ENCODE measurements around the gene SLC22A3. TPM values are rescaled to one million over a fixed set of nuclear protein-coding genes. Genes with fewer than 3 reads are reported as not detected.

The SLC22A3 gene
- total and polyA plus RNA-seq, 11 donors = 0.45 to 3.0 (median 0.75) TPM

DNA sequence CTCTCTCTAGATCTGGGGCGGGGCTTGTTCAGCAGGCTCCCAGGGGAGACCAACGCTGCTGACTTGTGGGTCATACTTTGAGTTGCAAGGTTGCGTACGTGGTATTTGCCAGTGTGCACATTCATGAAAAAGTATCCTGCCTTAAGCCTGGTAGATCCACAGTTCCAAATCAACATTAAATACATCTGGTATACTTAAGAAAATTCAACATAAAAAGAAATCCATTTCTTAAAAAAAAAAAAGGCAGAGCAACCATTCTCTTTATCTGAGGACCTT lies 81.4 kb downstream of the SLC22A3 start:
- 56 to 67% (median 61%) methylated on average over 4 of the region's 4 CpGs for WGBS, 4 donors
- peak overlapping the region in 4 of 12 donors; percentile 14 to 67 (median 38) for H3K27ac ChIP-seq
- no peaks in the 10 kb centered on the region for H3K27me3 ChIP-seq
- DNase-seq (peak in 2 of 5 donors; percentile 29), ATAC-seq (no peak)
- no peaks in the 10 kb centered on the region for H3K9me3 ChIP-seq
- no peak overlapping the region for H3K4me3 ChIP-seq
- intact Hi-C loops (cut with DNase I) = no loop called here
- no peaks in the 10 kb centered on the region for H3K36me3 ChIP-seq
- peaks cover 0 to 48% (median 23%) of the 10 kb centered on the region in 12 donors for H3K4me1 ChIP-seq
- no peak for TF ChIP-seq POLR2A (IDR thresholded peaks at IDR 0.05)
- TF ChIP-seq, protein P1, sequence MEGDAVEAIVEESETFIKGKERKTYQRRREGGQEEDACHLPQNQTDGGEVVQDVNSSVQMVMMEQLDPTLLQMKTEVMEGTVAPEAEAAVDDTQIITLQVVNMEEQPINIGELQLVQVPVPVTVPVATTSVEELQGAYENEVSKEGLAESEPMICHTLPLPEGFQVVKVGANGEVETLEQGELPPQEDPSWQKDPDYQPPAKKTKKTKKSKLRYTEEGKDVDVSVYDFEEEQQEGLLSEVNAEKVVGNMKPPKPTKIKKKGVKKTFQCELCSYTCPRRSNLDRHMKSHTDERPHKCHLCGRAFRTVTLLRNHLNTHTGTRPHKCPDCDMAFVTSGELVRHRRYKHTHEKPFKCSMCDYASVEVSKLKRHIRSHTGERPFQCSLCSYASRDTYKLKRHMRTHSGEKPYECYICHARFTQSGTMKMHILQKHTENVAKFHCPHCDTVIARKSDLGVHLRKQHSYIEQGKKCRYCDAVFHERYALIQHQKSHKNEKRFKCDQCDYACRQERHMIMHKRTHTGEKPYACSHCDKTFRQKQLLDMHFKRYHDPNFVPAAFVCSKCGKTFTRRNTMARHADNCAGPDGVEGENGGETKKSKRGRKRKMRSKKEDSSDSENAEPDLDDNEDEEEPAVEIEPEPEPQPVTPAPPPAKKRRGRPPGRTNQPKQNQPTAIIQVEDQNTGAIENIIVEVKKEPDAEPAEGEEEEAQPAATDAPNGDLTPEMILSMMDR (IDR thresholded peaks at IDR 0.05) = no peak

DNA sequence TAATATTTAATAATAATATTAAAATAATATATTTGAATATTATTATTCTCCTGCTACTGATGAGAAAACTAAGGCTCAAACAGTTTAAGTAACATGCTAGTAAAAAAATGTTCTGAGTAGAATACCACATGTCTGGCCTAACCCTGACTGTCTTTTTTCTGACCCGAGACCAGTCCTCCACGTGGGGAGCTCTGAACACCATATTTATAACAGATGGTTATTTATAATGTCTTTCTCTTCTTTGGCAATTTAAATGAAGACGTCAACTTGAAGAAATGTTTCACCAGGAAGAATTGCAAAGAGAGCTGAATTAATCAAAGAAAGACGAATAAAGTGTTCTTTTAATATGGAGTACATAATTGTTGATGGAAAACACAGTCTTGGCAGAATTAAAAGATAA lies 82.0 kb downstream of the SLC22A3 start:
- peak in 2 of 4 donors; percentile 58 to 65 for ATAC-seq
- DNase-seq = peak in 1 of 5 donors; percentile 31
- Histone ChIP-seq H3K27me3 (no peaks in the 10 kb centered on the region), H3K36me3 (no peaks in the 10 kb centered on the region), H3K9me3 (no peaks in the 10 kb centered on the region), H3K4me3 (no peak overlapping the region), H3K4me1 (peaks cover 0 to 48% (median 23%) of the 10 kb centered on the region in 12 donors), H3K27ac (peak overlapping the region in 10 of 12 donors; percentile 16 to 72 (median 64))
- intact Hi-C loops (cut with DNase I) = no loop called here
- TF ChIP-seq, protein P1 (IDR thresholded peaks at IDR 0.05) = no peak
- TF ChIP-seq POLR2A (IDR thresholded peaks at IDR 0.05) = no peak
- whole genome bisulfite sequencing, 4 donors = 50 to 67% (median 61%) methylated on average over 4 of the region's 4 CpGs

DNA sequence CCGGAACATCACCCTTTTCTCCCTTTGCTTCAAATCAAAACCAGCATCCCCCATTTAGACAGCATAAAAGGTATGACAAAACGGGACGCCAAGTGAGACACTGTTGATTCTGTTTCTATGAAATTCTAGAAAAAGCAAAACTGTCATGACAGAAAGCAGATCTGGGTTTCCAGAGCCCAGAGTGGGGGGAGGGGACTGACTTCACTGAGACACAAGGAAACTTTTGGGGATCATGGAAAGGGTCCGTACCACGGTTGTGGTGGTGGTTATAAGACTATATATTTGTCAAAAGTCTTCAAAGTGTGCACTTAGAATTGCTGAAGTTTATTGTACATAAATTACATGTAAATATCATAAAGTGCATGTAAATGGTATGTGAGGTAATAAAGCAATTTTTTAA lies 82.6 kb downstream of the SLC22A3 start:
- 50 to 62% (median 58%) methylated on average over 5 of the region's 5 CpGs for WGBS, 4 donors

DNA sequence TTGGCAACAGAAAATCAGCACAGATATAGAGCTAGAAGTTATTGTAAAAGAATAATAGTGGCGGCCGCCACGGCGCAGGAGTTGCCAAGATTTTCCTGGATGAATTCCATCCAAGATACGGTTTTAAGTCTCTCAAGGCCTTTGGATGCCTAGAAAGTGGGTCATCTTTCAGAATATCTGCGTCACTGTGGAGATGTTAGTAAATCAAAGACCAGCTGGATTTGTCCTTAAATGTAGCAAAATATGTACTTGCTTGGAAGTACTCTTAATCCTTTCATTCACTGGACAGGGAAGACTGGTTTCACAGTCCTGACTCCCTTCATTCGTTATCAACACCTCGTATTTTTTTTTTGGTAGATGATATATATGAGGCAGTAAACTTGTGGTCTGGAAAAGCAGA lies 83.0 kb downstream of the SLC22A3 start:
- no peaks in the 10 kb centered on the region for H3K36me3 ChIP-seq
- H3K27me3 ChIP-seq = no peaks in the 10 kb centered on the region
- no peaks in the 10 kb centered on the region for H3K9me3 ChIP-seq
- intact Hi-C loops (cut with DNase I) = no loop called here
- H3K4me3 ChIP-seq = no peak overlapping the region
- DNase-seq (peak; percentile 40 to 60 (median 54)), ATAC-seq (peak; percentile 60 to 86 (median 68))
- peaks cover 0 to 48% (median 23%) of the 10 kb centered on the region in 12 donors for H3K4me1 ChIP-seq
- 22 to 48% (median 31%) methylated on average over 8 of the region's 8 CpGs for WGBS, 4 donors
- no peak for TF ChIP-seq POLR2A (IDR thresholded peaks at IDR 0.05)
- TF ChIP-seq, protein P1 (IDR thresholded peaks at IDR 0.05) = no peak
- peak overlapping the region; percentile 19 to 72 (median 46) for H3K27ac ChIP-seq

More for the DNA sequence above, 82.6 kb downstream of the SLC22A3 start:
- Histone ChIP-seq H3K27ac (peak overlapping the region in 11 of 12 donors; percentile 16 to 72 (median 62)), H3K4me3 (no peak overlapping the region), H3K36me3 (no peaks in the 10 kb centered on the region), H3K27me3 (no peaks in the 10 kb centered on the region), H3K4me1 (peaks cover 0 to 48% (median 23%) of the 10 kb centered on the region in 12 donors), H3K9me3 (no peaks in the 10 kb centered on the region)
- DNase-seq (peak in 3 of 5 donors; percentile 28 to 53 (median 32)), ATAC-seq (no peak)
- TF ChIP-seq POLR2A (IDR thresholded peaks at IDR 0.05) = no peak
- TF ChIP-seq, protein P1 (IDR thresholded peaks at IDR 0.05) = no peak
- intact Hi-C loops (cut with DNase I) = no loop called here
